ENCODE measurements around the gene UBLCP1.
"Not testable (repeated sequence)": the region's sequence is repeated elsewhere in the genome, so short reads cannot be mapped to it uniquely, and the experiment has no call there.

UBLCP1 gene

GRCh38 chr5:159228097-159228496 is 35.0 kb upstream of the UBLCP1 start:
- H3K4me3 ChIP-seq (ENCODE audit: low read length); H3K27ac ChIP-seq (ENCODE audit: low read length); H3K36me3 ChIP-seq (ENCODE audit: insufficient read depth, low read depth, low read length); H3K9ac ChIP-seq (ENCODE audit: low read depth, low read length); H3K4me1 ChIP-seq (ENCODE audit: insufficient read depth, low read length); H3K9me3 ChIP-seq (ENCODE audit: insufficient read depth, low read depth, low read length): not testable (repeated sequence)
- peaks cover 98% of the 10 kb centered on the region for H3K27me3 ChIP-seq (ENCODE audit: insufficient read depth, low read length)

GRCh38 chr5:159230657-159231056 is 32.4 kb upstream of the UBLCP1 start:
- H3K27me3 ChIP-seq (ENCODE audit: insufficient read depth, low read length), result peaks cover 84% of the 10 kb centered on the region
- no peaks in the 10 kb centered on the region for H3K36me3 ChIP-seq (ENCODE audit: insufficient read depth, low read depth, low read length)
- no peak overlapping the region for H3K27ac ChIP-seq (ENCODE audit: low read length)

GRCh38 chr5:159231167-159231566 is 31.9 kb upstream of the UBLCP1 start:
- Histone ChIP-seq H3K27ac (ENCODE audit: low read length) (no peak overlapping the region), H3K9me3 (ENCODE audit: insufficient read depth, low read depth, low read length) (no peaks in the 10 kb centered on the region), H3K4me3 (ENCODE audit: low read length) (no peak overlapping the region), H3K9ac (ENCODE audit: low read depth, low read length) (no peak overlapping the region), H3K4me1 (ENCODE audit: insufficient read depth, low read length) (no peaks in the 10 kb centered on the region), H3K27me3 (ENCODE audit: insufficient read depth, low read length) (peaks cover 79% of the 10 kb centered on the region), H3K36me3 (ENCODE audit: insufficient read depth, low read depth, low read length) (no peaks in the 10 kb centered on the region)

More at GRCh38 chr5:159230657-159231056, 32.4 kb upstream of the UBLCP1 start:
- H3K4me3 ChIP-seq (ENCODE audit: low read length), result no peak overlapping the region
- no peak overlapping the region for H3K9ac ChIP-seq (ENCODE audit: low read depth, low read length)
- H3K4me1 ChIP-seq (ENCODE audit: insufficient read depth, low read length), result no peaks in the 10 kb centered on the region
- H3K9me3 ChIP-seq (ENCODE audit: insufficient read depth, low read depth, low read length), result no peaks in the 10 kb centered on the region

GRCh38 chr5:159235871-159236520 is 27.1 kb upstream of the UBLCP1 start:
- H3K4me3 ChIP-seq (ENCODE audit: low read length); H3K9me3 ChIP-seq (ENCODE audit: insufficient read depth, low read depth, low read length); H3K36me3 ChIP-seq (ENCODE audit: insufficient read depth, low read depth, low read length); H3K9ac ChIP-seq (ENCODE audit: low read depth, low read length); H3K4me1 ChIP-seq (ENCODE audit: insufficient read depth, low read length); H3K27ac ChIP-seq (ENCODE audit: low read length): not testable (repeated sequence)
- H3K27me3 ChIP-seq (ENCODE audit: insufficient read depth, low read length), result peaks cover 33% of the 10 kb centered on the region

GRCh38 chr5:159240301-159240870 is 22.7 kb upstream of the UBLCP1 start:
- Histone ChIP-seq H3K27ac (ENCODE audit: low read length) (no peak overlapping the region), H3K4me3 (ENCODE audit: low read length) (no peak overlapping the region), H3K36me3 (ENCODE audit: insufficient read depth, low read depth, low read length) (no peaks in the 10 kb centered on the region)

GRCh38 chr5:159241946-159242552 is 21.0 kb upstream of the UBLCP1 start:
- peaks cover 7% of the 10 kb centered on the region; the same call in 1 of the 2 replicates for H3K27me3 ChIP-seq (ENCODE audit: insufficient read depth, low read length)
- H3K36me3 ChIP-seq (ENCODE audit: insufficient read depth, low read depth, low read length), result no peaks in the 10 kb centered on the region
- no peak overlapping the region for H3K27ac ChIP-seq (ENCODE audit: low read length)
- no peak overlapping the region for H3K9ac ChIP-seq (ENCODE audit: low read depth, low read length)
- H3K9me3 ChIP-seq (ENCODE audit: insufficient read depth, low read depth, low read length), result no peaks in the 10 kb centered on the region
- no peak overlapping the region for H3K4me3 ChIP-seq (ENCODE audit: low read length)
- no peaks in the 10 kb centered on the region for H3K4me1 ChIP-seq (ENCODE audit: insufficient read depth, low read length)

More at GRCh38 chr5:159240301-159240870, 22.7 kb upstream of the UBLCP1 start:
- H3K9me3 ChIP-seq (ENCODE audit: insufficient read depth, low read depth, low read length), result no peaks in the 10 kb centered on the region
- H3K9ac ChIP-seq (ENCODE audit: low read depth, low read length), result no peak overlapping the region
- H3K4me1 ChIP-seq (ENCODE audit: insufficient read depth, low read length), result no peaks in the 10 kb centered on the region
- H3K27me3 ChIP-seq (ENCODE audit: insufficient read depth, low read length), result no peaks in the 10 kb centered on the region; the same call in 1 of the 2 replicates

GRCh38 chr5:159242656-159243055 is 20.4 kb upstream of the UBLCP1 start:
- H3K9ac ChIP-seq (ENCODE audit: low read depth, low read length), result no peak overlapping the region
- H3K4me3 ChIP-seq (ENCODE audit: low read length), result no peak overlapping the region
- no peaks in the 10 kb centered on the region for H3K9me3 ChIP-seq (ENCODE audit: insufficient read depth, low read depth, low read length)
- peaks cover 7% of the 10 kb centered on the region; the same call in 1 of the 2 replicates for H3K27me3 ChIP-seq (ENCODE audit: insufficient read depth, low read length)
- H3K4me1 ChIP-seq (ENCODE audit: insufficient read depth, low read length), result no peaks in the 10 kb centered on the region
- no peaks in the 10 kb centered on the region for H3K36me3 ChIP-seq (ENCODE audit: insufficient read depth, low read depth, low read length)
- H3K27ac ChIP-seq (ENCODE audit: low read length), result no peak overlapping the region

- Histone ChIP-seq H3K4me1 (ENCODE audit: insufficient read depth, low read length) (no peaks in the 10 kb centered on the region), H3K27me3 (ENCODE audit: insufficient read depth, low read length) (peaks cover 7% of the 10 kb centered on the region; the same call in 1 of the 2 replicates), H3K36me3 (ENCODE audit: insufficient read depth, low read depth, low read length) (no peaks in the 10 kb centered on the region), H3K9me3 (ENCODE audit: insufficient read depth, low read depth, low read length) (no peaks in the 10 kb centered on the region), H3K27ac (ENCODE audit: low read length) (no peak overlapping the region), H3K4me3 (ENCODE audit: low read length) (no peak overlapping the region), H3K9ac (ENCODE audit: low read depth, low read length) (no peak overlapping the region)
Measured at GRCh38 chr5:159243385-159243784, 19.7 kb upstream of the UBLCP1 start.

- Histone ChIP-seq H3K9ac (ENCODE audit: low read depth, low read length) (no peak overlapping the region), H3K27ac (ENCODE audit: low read length) (no peak overlapping the region), H3K36me3 (ENCODE audit: insufficient read depth, low read depth, low read length) (no peaks in the 10 kb centered on the region), H3K9me3 (ENCODE audit: insufficient read depth, low read depth, low read length) (no peaks in the 10 kb centered on the region), H3K4me3 (ENCODE audit: low read length) (no peak overlapping the region), H3K4me1 (ENCODE audit: insufficient read depth, low read length) (no peaks in the 10 kb centered on the region), H3K27me3 (ENCODE audit: insufficient read depth, low read length) (peaks cover 7% of the 10 kb centered on the region; the same call in 1 of the 2 replicates)
Measured at GRCh38 chr5:159244163-159244562, 18.9 kb upstream of the UBLCP1 start.

- no peaks in the 10 kb centered on the region for H3K36me3 ChIP-seq (ENCODE audit: insufficient read depth, low read depth, low read length)
- H3K9ac ChIP-seq (ENCODE audit: low read depth, low read length), result no peak overlapping the region
- H3K4me1 ChIP-seq (ENCODE audit: insufficient read depth, low read length), result no peaks in the 10 kb centered on the region
- no peaks in the 10 kb centered on the region for H3K9me3 ChIP-seq (ENCODE audit: insufficient read depth, low read depth, low read length)
- peaks cover 7% of the 10 kb centered on the region; the same call in 1 of the 2 replicates for H3K27me3 ChIP-seq (ENCODE audit: insufficient read depth, low read length)
- H3K4me3 ChIP-seq (ENCODE audit: low read length), result no peak overlapping the region
- no peak overlapping the region for H3K27ac ChIP-seq (ENCODE audit: low read length)
Measured at GRCh38 chr5:159244890-159245289, 18.2 kb upstream of the UBLCP1 start.

- Histone ChIP-seq H3K27me3 (ENCODE audit: insufficient read depth, low read length) (peaks cover 8% of the 10 kb centered on the region; the same call in 1 of the 2 replicates), H3K36me3 (ENCODE audit: insufficient read depth, low read depth, low read length) (no peaks in the 10 kb centered on the region)
Measured at GRCh38 chr5:159249158-159249557, 13.9 kb upstream of the UBLCP1 start.

GRCh38 chr5:159252195-159252594 is 10.9 kb upstream of the UBLCP1 start:
- no peaks in the 10 kb centered on the region for H3K9me3 ChIP-seq (ENCODE audit: insufficient read depth, low read depth, low read length)
- H3K4me1 ChIP-seq (ENCODE audit: insufficient read depth, low read length), result no peaks in the 10 kb centered on the region
- H3K27ac ChIP-seq (ENCODE audit: low read length), result no peak overlapping the region
- H3K4me3 ChIP-seq (ENCODE audit: low read length), result no peak overlapping the region
- H3K27me3 ChIP-seq (ENCODE audit: insufficient read depth, low read length), result peaks cover 28% of the 10 kb centered on the region; the same call in 1 of the 2 replicates
- H3K36me3 ChIP-seq (ENCODE audit: insufficient read depth, low read depth, low read length), result no peaks in the 10 kb centered on the region
- H3K9ac ChIP-seq (ENCODE audit: low read depth, low read length), result no peak overlapping the region

More at GRCh38 chr5:159249158-159249557, 13.9 kb upstream of the UBLCP1 start:
- Histone ChIP-seq H3K9ac (ENCODE audit: low read depth, low read length) (no peak overlapping the region), H3K27ac (ENCODE audit: low read length) (no peak overlapping the region), H3K4me1 (ENCODE audit: insufficient read depth, low read length) (no peaks in the 10 kb centered on the region), H3K4me3 (ENCODE audit: low read length) (no peak overlapping the region), H3K9me3 (ENCODE audit: insufficient read depth, low read depth, low read length) (no peaks in the 10 kb centered on the region)
